HG02973 (cell line): ENCODE measurements around the gene TCEAL5.
"Not testable (repeated sequence)": the region's sequence is repeated elsewhere in the genome, so short reads cannot be mapped to it uniquely, and the experiment has no call there.

Experiments used
- ATAC-seq: cut with Tn5 transposase; IDR thresholded peaks from one replicate; pipeline ENCODE4 v1.9.1; 2021; ENCODE audit warnings: moderate library complexity; ENCODE audit not compliant: unreplicated experiment

The TCEAL5 gene

GRCh38 chrX:103276581-103277002 is at the start of gene TCEAL5:
Gene TCEAL5 (minus strand): TSS chrX:103276750. CDS start chrX:103274563, 2,187 bp downstream.
- ATAC-seq, result no peak

GRCh38 chrX:103311399-103311780 is 34.8 kb upstream of the TCEAL5 start:
- no peak for ATAC-seq

- peak; percentile 99 for ATAC-seq
These were observed 34.2 kb upstream of the TCEAL5 start, which contains the start of gene BEX2 for GRCh38 chrX:103310555-103311398. Gene BEX2 (minus strand): TSS chrX:103310990. CDS start chrX:103309976, 1,014 bp downstream.

- no peak for ATAC-seq
These were observed 33.5 kb upstream of the TCEAL5 start for GRCh38 chrX:103309860-103310554.

GRCh38 chrX:103305666-103306065 is 29.1 kb upstream of the TCEAL5 start:
- ATAC-seq, result not testable (repeated sequence)

- ATAC-seq, result no peak
These were observed 28.2 kb upstream of the TCEAL5 start for GRCh38 chrX:103304705-103305104.

GRCh38 chrX:103293118-103293517 is 16.6 kb upstream of the TCEAL5 start:
- no peak for ATAC-seq

GRCh38 chrX:103279624-103280023 is 3.1 kb upstream of the TCEAL5 start:
- no peak for ATAC-seq

GRCh38 chrX:103275947-103276567 is 493 bp downstream of the TCEAL5 start:
- ATAC-seq, result no peak

GRCh38 chrX:103274284-103274683 is 2.3 kb downstream of the TCEAL5 start:
- ATAC-seq, result no peak

- ATAC-seq, result no peak
These were observed 18.3 kb downstream of the TCEAL5 start for GRCh38 chrX:103258275-103258674.

- ATAC-seq, result no peak
These were observed 19.9 kb downstream of the TCEAL5 start for GRCh38 chrX:103256651-103257050.

- peak; percentile 98 for ATAC-seq
These were observed 21.5 kb downstream of the TCEAL5 start, which contains the start of gene TCEAL8 for GRCh38 chrX:103254921-103255493. Gene TCEAL8 (minus strand): TSS chrX:103255155. CDS start chrX:103253979, 1,176 bp downstream.

GRCh38 chrX:103254171-103254824 is 22.3 kb downstream of the TCEAL5 start:
- ATAC-seq, result peak; percentile 61

GRCh38 chrX:103253608-103254007 is 22.9 kb downstream of the TCEAL5 start:
- ATAC-seq, result no peak

GRCh38 chrX:103250977-103251376 is 25.6 kb downstream of the TCEAL5 start:
- ATAC-seq, result no peak

GRCh38 chrX:103249805-103250204 is 26.7 kb downstream of the TCEAL5 start:
- ATAC-seq, result no peak

- no peak for ATAC-seq
These were observed 28.0 kb downstream of the TCEAL5 start for GRCh38 chrX:103248553-103248952.

- ATAC-seq, result no peak
These were observed 36.4 kb downstream of the TCEAL5 start for GRCh38 chrX:103240155-103240554.

GRCh38 chrX:103236296-103236695 is 40.3 kb downstream of the TCEAL5 start:
- ATAC-seq, result no peak
